Left renal pelvis (tissue), 4 donors: ENCODE results near the gene SPCS2. TPM values are rescaled to one million over a fixed set of nuclear protein-coding genes. Genes with fewer than 3 reads are reported as not detected.
"Not testable (repeated sequence)": the region's sequence is repeated elsewhere in the genome, so short reads cannot be mapped to it uniquely, and the experiment has no call there.

Source experiments
- DNase-seq, 4 donors: peaks; one replicate each; pipeline ENCODE4 v3.0.0-alpha.2; 2013; ENCODE audit warnings: low read depth in 4 of 4, low spot score in 3 of 4
- polyA plus RNA-seq, 4 donors: library from polyadenylated mRNA; unstranded; fragments of 120-200 nt; gene quantifications; one replicate each; pipeline ENCODE4 v1.2.1, GENCODE V29; 2013; ENCODE audit not compliant: insufficient read length in 4 of 4

The SPCS2 gene
- polyA plus RNA-seq, 4 donors = 194 to 295 (median 230) TPM

GRCh38 chr11:74949753-74950137 lies 679 bp downstream of the SPCS2 start:
- no peak for DNase-seq

GRCh38 chr11:74950374-74950969 lies 1.4 kb downstream of the SPCS2 start:
- no peak for DNase-seq

- no peak for DNase-seq
These were observed 2.2 kb downstream of the SPCS2 start for GRCh38 chr11:74951226-74951625.

GRCh38 chr11:74952752-74953151 lies 3.7 kb downstream of the SPCS2 start:
- no peak for DNase-seq

- no peak for DNase-seq
These were observed 4.4 kb downstream of the SPCS2 start for GRCh38 chr11:74953451-74953850.

DNA sequence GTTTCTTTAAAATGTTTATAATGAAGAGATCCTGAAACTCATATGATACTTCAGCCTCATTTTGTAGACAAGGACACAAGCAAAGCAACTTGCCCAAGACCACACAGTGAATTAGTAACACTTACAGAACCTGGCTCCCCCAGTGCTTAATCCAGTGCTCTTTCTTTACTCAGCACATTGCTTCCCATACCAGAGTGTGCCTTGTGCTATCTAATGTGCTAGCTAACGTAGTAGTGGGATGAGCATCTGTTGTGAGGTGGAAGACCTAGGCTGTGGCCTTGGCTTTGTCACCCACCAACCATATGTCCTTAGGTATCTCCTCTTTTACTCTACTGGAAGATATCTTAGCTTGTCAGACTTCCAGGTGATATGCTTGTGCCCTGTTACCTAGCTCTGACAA lies 5.1 kb downstream of the SPCS2 start:
- DNase-seq = no peak

GRCh38 chr11:74956397-74957015 lies 7.4 kb downstream of the SPCS2 start:
- DNase-seq = no peak

GRCh38 chr11:74957937-74958629 lies 9.0 kb downstream of the SPCS2 start:
- no peak for DNase-seq

- not testable (repeated sequence) for DNase-seq
These were observed 11.1 kb downstream of the SPCS2 start for GRCh38 chr11:74960128-74960527.

- no peak for DNase-seq
These were observed 17.6 kb downstream of the SPCS2 start for GRCh38 chr11:74966651-74967050.

DNA sequence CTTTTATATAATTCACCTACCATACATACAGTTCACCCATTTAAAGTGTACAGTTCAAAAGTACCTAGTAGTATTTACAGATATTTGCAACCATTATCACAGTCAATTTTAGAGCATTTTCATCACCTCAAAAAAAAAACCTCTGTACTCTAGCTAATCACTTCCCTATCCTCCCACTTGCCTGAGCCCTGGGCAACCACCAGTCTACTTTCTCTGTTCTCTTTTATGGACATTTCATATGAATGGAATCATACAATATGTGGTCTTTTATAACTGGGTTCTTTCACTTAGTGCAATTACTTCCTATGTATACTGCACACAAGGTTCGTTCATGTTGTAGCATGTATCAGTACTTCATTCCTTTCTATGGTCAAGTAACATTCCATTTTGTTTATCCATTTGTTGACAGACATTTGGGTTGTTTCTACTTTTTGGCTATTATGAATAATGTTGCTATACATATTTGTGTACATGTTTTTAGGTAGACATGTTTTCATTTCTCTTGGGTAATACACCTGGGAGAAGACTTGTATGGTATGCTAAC lies 21.9 kb downstream of the SPCS2 start:
- DNase-seq = no peak

DNA sequence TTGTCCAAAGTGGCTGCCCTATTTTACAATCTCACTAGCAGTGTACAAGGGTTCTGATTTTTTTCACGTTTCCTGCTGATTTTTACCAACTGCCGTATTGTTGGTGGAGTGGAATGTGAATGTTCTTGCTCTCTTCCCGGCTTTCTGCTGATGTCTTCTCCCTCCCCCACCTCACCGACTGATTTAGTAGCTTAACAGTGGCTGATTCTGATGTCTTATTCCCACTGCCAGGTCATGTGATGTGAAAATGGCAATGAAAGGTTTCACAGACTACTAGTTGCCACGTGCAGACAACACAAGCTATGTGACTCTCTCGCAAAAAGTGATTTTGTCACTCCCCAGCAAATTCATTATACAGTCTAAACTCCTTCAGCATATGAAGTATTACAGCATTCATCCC lies 22.4 kb downstream of the SPCS2 start:
- DNase-seq = no peak

DNA sequence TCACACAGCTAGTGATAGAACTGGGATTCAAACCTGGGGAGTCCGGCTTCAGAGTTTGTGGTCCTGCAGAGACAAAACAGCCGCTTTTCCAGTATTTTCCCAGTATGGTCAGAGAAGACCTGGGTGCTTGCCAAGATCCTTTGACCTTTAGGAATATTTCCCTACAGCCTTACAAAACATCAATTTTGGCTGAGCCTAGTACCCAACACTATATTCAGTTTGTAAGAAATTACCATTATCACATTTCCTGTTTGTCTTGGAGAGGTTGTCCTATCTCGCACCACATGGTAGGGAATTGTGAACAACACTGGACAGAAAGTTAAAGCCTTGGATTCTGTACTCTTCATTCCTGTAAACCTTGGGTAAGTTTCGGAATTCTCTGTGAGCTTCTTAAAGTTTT lies 29.0 kb downstream of the SPCS2 start:
- no peak for DNase-seq

DNA sequence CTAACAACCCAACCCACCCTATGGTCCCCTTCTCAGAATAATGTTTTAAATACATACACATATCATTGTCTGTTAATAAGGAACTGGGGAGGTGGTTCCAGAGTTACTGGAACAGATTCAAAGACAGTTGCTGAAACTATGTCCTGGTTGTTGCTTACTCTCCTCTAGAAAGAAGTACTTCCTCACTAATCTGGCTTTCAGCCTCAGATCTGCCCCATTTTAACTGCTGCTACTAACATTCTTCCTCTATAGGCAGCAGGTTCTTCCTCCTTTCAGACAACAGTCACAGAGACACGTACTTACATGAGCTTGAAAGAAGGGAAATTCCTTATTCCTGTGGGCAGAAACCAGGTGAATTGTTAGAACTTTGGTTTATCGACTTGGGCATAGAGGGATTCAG lies 31.6 kb downstream of the SPCS2 start:
- DNase-seq = no peak

GRCh38 chr11:74981888-74982287 lies 32.8 kb downstream of the SPCS2 start:
- no peak for DNase-seq

GRCh38 chr11:74984070-74984469 lies 35.0 kb downstream of the SPCS2 start:
- no peak for DNase-seq

DNA sequence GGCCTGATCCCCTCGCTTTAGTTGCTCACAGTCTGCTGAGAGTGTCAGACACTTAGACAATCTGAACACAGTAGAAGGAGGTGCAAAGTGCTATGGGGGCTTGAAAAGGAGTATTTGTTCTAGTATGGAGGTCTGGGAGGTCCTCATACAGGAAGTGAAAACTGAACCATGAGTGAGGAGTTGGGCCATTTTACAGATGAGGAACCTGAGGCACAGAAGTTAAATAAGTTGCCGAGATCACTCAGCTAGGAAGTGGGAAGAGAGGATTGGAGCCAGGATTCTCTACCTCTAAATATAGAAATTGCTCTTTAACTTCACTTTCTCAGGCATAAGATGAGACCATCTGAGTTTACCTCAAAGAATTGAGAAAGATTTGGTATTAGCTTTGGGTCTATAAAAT lies 35.7 kb downstream of the SPCS2 start:
- DNase-seq = no peak

- peak; percentile 37 to 51 (median 47) for DNase-seq
These were observed 39.6 kb downstream of the SPCS2 start, which contains the start of gene NEU3 for GRCh38 chr11:74988541-74989259. NEU3 (plus strand) TSS chr11:74988933; CDS start chr11:74989061, 128 bp downstream.

DNA sequence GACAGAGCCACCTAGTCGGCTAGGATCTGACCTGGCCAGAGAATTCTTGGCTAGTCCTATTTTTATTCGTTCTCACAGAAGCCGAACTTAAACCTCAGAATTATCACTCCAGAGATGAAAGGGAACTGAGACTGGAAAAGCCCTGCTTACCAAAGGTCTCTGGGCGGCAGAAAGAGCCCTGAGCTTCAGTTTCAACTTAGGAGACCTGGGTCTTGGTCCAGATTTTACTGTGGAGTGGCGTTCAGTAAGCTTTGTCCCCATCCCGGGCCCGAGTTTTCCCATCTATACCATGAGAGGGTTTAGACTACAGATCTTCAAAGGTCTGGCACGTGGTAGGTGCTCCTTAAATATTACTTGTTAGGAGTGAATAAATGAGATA lies 40.2 kb downstream of the SPCS2 start:
- no peak for DNase-seq

- DNase-seq = not testable (repeated sequence)
These were observed 41.1 kb downstream of the SPCS2 start for GRCh38 chr11:74990150-74990549.

DNA sequence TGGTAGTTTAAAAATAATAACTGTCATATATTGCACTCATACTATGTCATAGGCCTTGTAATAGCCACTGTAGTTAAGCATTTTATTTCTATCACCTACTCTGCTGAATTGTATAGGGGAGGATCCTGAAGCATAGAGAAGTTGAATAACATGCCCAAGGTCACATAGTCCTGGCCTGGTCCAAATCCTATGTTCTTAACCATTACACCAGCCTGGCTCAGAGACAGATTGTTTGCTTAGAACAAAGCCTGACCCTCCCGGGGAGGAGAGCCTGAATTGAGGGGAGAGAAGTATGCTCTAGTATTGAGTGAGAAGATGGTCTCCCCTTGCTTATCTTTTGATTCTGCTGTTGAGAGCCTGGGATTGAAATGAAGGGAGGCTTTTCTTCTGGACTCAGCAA lies 41.9 kb downstream of the SPCS2 start:
- DNase-seq = no peak
